Measurements from ENCODE around the gene TOMM34. TPM values are rescaled to one million over a fixed set of nuclear protein-coding genes. Genes with fewer than 3 reads are reported as not detected.

TOMM34 gene
- total and polyA plus RNA-seq, 2 experiments from 2014 or later = 32.0 to 50.0 TPM

DNA sequence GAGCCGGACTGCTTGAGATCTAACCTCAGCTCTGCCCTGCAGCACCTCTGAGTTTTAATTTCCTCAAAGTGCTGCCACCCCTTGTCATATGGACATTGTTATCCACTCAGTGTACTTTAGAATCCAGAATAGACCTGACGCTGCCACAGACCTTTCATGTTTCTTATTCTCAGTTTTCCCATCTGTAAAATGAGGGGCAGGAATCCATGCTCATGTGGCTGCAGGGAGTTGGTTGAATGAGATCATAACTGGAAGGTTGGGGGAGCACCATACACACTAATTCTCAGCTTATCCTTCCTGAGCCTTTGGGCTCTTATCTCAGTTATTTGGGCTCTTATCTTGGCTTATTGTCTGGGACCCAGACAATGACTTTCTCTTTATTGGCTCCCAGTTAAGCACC is 48.0 kb downstream of the TOMM34 start:
- H3K4me3 ChIP-seq = no peak overlapping the region
- H3K36me3 ChIP-seq (replicated peaks; ENCODE audit: insufficient read depth, low read depth) = no peaks in the 10 kb centered on the region
- H3K79me2 ChIP-seq = no peaks in the 10 kb centered on the region
- no peak overlapping the region for H3K27ac ChIP-seq
- no peaks in the 10 kb centered on the region for H3K4me1 ChIP-seq (ENCODE audit: insufficient read depth)
- TF ChIP-seq, protein P1, sequence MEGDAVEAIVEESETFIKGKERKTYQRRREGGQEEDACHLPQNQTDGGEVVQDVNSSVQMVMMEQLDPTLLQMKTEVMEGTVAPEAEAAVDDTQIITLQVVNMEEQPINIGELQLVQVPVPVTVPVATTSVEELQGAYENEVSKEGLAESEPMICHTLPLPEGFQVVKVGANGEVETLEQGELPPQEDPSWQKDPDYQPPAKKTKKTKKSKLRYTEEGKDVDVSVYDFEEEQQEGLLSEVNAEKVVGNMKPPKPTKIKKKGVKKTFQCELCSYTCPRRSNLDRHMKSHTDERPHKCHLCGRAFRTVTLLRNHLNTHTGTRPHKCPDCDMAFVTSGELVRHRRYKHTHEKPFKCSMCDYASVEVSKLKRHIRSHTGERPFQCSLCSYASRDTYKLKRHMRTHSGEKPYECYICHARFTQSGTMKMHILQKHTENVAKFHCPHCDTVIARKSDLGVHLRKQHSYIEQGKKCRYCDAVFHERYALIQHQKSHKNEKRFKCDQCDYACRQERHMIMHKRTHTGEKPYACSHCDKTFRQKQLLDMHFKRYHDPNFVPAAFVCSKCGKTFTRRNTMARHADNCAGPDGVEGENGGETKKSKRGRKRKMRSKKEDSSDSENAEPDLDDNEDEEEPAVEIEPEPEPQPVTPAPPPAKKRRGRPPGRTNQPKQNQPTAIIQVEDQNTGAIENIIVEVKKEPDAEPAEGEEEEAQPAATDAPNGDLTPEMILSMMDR (IDR thresholded peaks at IDR 0.05; ENCODE audit: poor library complexity) = no peak
- TF ChIP-seq EZH2phosphoT487 (IDR thresholded peaks at IDR 0.05; ENCODE audit: low read depth, severe bottlenecking, unreplicated experiment) (no peak), EZH2 (IDR thresholded peaks at IDR 0.05; ENCODE audit: borderline replicate concordance) (no peak)
- WGBS (ENCODE audit: low lambda C conversion rate, missing lambda C conversion rate) = 92% methylated on average over 2 of the region's 2 CpGs
- no peaks in the 10 kb centered on the region for H3K9me3 ChIP-seq (ENCODE audit: low read depth)
- H3K9me2 ChIP-seq (replicated peaks; ENCODE audit: insufficient read depth) = no peaks in the 10 kb centered on the region
- H3K27me3 ChIP-seq = no peaks in the 10 kb centered on the region
- no peak for DNase-seq (ENCODE audit: low spot score)
- H2AFZ ChIP-seq = no peak overlapping the region
- no peak overlapping the region for H3K4me2 ChIP-seq
- H4K20me1 ChIP-seq (ENCODE audit: insufficient read depth, poor library complexity, severe bottlenecking) = no peaks in the 10 kb centered on the region

DNA sequence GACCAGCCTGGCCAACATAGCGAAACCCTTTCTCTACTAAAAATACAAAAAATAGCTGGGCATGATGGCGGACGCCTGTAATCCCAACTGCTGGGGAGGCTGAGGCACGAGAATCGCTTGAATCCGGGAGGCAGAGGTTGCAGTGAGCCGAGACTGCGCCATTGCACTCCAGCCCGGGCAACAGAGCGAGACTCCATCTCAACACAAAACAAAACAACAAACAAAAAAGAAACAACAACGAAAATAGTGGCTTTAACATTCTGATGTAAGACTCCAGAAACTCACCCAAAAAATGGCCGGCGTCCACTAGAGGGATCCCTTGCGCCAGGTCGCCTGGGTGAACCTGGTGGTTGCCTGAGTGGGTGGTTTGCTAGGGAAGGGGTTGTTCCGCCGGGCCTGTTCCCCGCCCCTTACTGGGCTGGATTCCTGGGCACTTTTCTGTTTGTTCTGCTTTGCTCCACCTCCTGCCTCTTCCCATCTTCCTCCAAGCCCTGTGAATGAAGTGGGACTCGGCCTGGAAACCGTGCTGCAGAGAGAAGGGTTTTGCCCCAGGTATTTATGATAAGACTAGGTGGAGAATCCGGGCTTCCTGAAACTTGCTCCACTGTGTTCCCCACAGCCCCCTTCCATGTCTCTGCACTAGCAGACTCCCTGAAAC is 48.8 kb downstream of the TOMM34 start:
- Histone ChIP-seq H3K79me2 (no peaks in the 10 kb centered on the region), H3K36me3 (replicated peaks; ENCODE audit: insufficient read depth, low read depth) (no peaks in the 10 kb centered on the region), H3K4me3 (no peak overlapping the region), H3K4me2 (peak overlapping the region; percentile 97), H3K9me3 (ENCODE audit: low read depth) (no peaks in the 10 kb centered on the region), H4K20me1 (ENCODE audit: insufficient read depth, poor library complexity, severe bottlenecking) (no peaks in the 10 kb centered on the region), H3K9me2 (replicated peaks; ENCODE audit: insufficient read depth) (no peaks in the 10 kb centered on the region), H3K27ac (no peak overlapping the region), H2AFZ (no peak overlapping the region), H3K27me3 (no peaks in the 10 kb centered on the region), H3K4me1 (ENCODE audit: insufficient read depth) (no peaks in the 10 kb centered on the region)
- DNase-seq (ENCODE audit: low spot score) = peak; percentile 83
- WGBS (ENCODE audit: low lambda C conversion rate, missing lambda C conversion rate) = 52% methylated on average over 21 of the region's 21 CpGs
- no peak for TF ChIP-seq EZH2 (IDR thresholded peaks at IDR 0.05; ENCODE audit: borderline replicate concordance)
- no peak for TF ChIP-seq EZH2phosphoT487 (IDR thresholded peaks at IDR 0.05; ENCODE audit: low read depth, severe bottlenecking, unreplicated experiment)
- TF ChIP-seq, protein P1 (IDR thresholded peaks at IDR 0.05; ENCODE audit: poor library complexity) = peak; percentile 54

DNA sequence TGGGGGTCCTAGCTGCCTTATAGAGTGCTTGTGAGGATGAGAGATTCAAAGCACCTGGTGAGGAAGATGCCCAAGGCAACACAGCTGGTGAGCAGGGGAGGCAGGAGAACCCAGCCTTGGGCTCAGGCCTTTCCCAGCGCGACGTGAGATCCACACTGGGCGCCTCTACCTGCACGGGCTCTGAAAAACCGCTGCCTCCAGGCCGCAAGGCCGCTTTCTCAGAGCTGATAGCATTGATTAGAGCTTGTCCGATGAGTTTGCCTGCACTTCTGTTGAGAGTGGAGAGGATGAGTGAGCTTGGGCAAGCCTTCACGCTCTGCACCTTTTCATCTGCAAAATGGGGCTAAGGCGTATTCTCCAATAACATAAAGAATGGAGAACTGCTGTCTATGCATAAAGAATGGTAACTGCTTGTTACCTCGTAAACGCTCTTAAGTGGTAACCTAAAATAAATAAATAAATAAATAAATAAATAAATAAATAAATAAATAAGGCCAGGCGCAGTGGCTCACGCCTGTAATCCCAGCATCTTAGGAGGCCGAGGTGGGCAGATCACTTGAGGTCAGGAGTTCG is 49.4 kb downstream of the TOMM34 start:
- H3K9me2 ChIP-seq (replicated peaks; ENCODE audit: insufficient read depth) = no peaks in the 10 kb centered on the region
- TF ChIP-seq EZH2phosphoT487 (IDR thresholded peaks at IDR 0.05; ENCODE audit: low read depth, severe bottlenecking, unreplicated experiment) (no peak), EZH2 (IDR thresholded peaks at IDR 0.05; ENCODE audit: borderline replicate concordance) (no peak)
- TF ChIP-seq, protein P1 (IDR thresholded peaks at IDR 0.05; ENCODE audit: poor library complexity) = no peak
- no peaks in the 10 kb centered on the region for H3K9me3 ChIP-seq (ENCODE audit: low read depth)
- H3K27me3 ChIP-seq = no peaks in the 10 kb centered on the region
- 49% methylated on average over 17 of the region's 17 CpGs for WGBS (ENCODE audit: low lambda C conversion rate, missing lambda C conversion rate)
- peak overlapping the region; percentile 93 for H2AFZ ChIP-seq
- H3K4me3 ChIP-seq = peak overlapping the region; percentile 87
- no peak for DNase-seq (ENCODE audit: low spot score)
- H3K4me2 ChIP-seq = peak overlapping the region; percentile 97
- no peaks in the 10 kb centered on the region for H4K20me1 ChIP-seq (ENCODE audit: insufficient read depth, poor library complexity, severe bottlenecking)
- no peak overlapping the region for H3K27ac ChIP-seq
- H3K4me1 ChIP-seq (ENCODE audit: insufficient read depth) = no peaks in the 10 kb centered on the region
- no peaks in the 10 kb centered on the region for H3K79me2 ChIP-seq
- no peaks in the 10 kb centered on the region for H3K36me3 ChIP-seq (replicated peaks; ENCODE audit: insufficient read depth, low read depth)
